HCT116 (cell line): ENCODE results near the gene KANSL3. TPM values are rescaled to one million over a fixed set of nuclear protein-coding genes. Genes with fewer than 3 reads are reported as not detected.

Experiments
- ATAC-seq: fragments of 200-7000 bp; cut with Tn5 transposase; 2 replicates; pipeline ENCODE4 v1.9.1; 2020; ENCODE audit warnings: mild to moderate bottlenecking, moderate library complexity
- BruUV-seq: library from RNA; stranded (reverse); fragments of 400-500 nt; replicated peaks from 2 replicates; lab custom pipeline; 2021; lab: Mats Ljungman, UMichigan
- CTCF ChIA-PET: fragments of 300-600 bp; sonication (Branson Sonifier 250); formaldehyde crosslinking; loops from one replicate; lab custom pipeline; 2021; ENCODE audit warnings: antibody characterized with exemption; lab: Charles Lee
- POLR2A ChIA-PET: fragments of 300-600, 350-600 bp; sonication (Branson Sonifier 250); formaldehyde crosslinking; loops from one replicate; lab custom pipeline; 2021; ENCODE audit warnings: antibody characterized with exemption; lab: Charles Lee
- RAD21 ChIA-PET, 2 experiments: fragments of 300-600 bp; sonication (Branson Sonifier 250); formaldehyde crosslinking; loops; one replicate each; lab custom pipeline; 2023; ENCODE audit warnings: low total read pairs in 2 of 2; ENCODE audit not compliant: uncharacterized antibody in 2 of 2, unreplicated experiment in 2 of 2, low non-redundant PET in 1 of 2; lab: Charles Lee
- DNase-seq: peaks from one replicate; pipeline ENCODE4 v3.0.0-alpha.2; 2010; ENCODE audit warnings: low read depth, low spot score
- H2AFZ ChIP-seq: fragments of 200-600 bp; shearing (Covaris generic), sonication (generic); 2 replicates; pipeline ENCODE4 v1.6.1; 2017; ENCODE audit warnings: low read depth, mixed run types, mixed read lengths, antibody characterized with exemption, low read length; ENCODE audit not compliant: poor library complexity, severe bottlenecking
- H3K27ac ChIP-seq: 2 replicates; pipeline ENCODE4 v1.5.1; 2012; ENCODE audit warnings: low read depth, low read length
- H3K27me3 ChIP-seq: fragments of 200-600 bp; sonication (generic); 2 replicates; pipeline ENCODE4 v1.6.1; 2016; ENCODE audit warnings: mixed run types, low read length, mixed read lengths; ENCODE audit not compliant: insufficient read depth
- H3K36me3 ChIP-seq, 2 experiments: fragments of 200-500 bp in 1 of 2; fragments of 200-600 bp in 1 of 2; sonication (Bioruptor generic) in 1 of 2; sonication (generic) in 1 of 2; 2 replicates each; pipeline versions ENCODE4 v1.5.1 to v1.6.1; 2014 to 2016; ENCODE audit warnings: low read length in 2 of 2, inconsistent platforms in 1 of 2, mixed read lengths in 1 of 2, mixed run types in 1 of 2; ENCODE audit not compliant: insufficient read depth in 2 of 2, control insufficient read depth in 1 of 2
- H3K4me1 ChIP-seq, 2 experiments: fragments of 200-600 bp in 1 of 2; sonication (generic) in 1 of 2; 2 replicates each; pipeline versions ENCODE4 v1.5.1 to v1.6.1; 2012 to 2017; ENCODE audit warnings: low read length in 2 of 2, inconsistent platforms in 1 of 2, mild to moderate bottlenecking in 1 of 2, mixed read lengths in 1 of 2, mixed run types in 1 of 2, moderate library complexity in 1 of 2; ENCODE audit not compliant: insufficient read depth in 2 of 2, control insufficient read depth in 1 of 2
- H3K4me2 ChIP-seq: fragments of 200-600 bp; sonication (generic); 2 replicates; pipeline ENCODE4 v1.6.1; 2017; ENCODE audit warnings: mixed run types, low read length, mixed read lengths
- H3K4me3 ChIP-seq, 2 experiments: fragments of 200-600 bp in 1 of 2; sonication (generic) in 1 of 2; replicated peaks in 1 of 2; 2 replicates each; pipeline ENCODE4 v1.5.1; 2011 to 2016; ENCODE audit warnings: low read length in 2 of 2, control low read depth in 1 of 2, low read depth in 1 of 2, mild to moderate bottlenecking in 1 of 2, mixed read lengths in 1 of 2, mixed run types in 1 of 2
- H3K79me2 ChIP-seq: fragments of 200-600 bp; sonication (generic); 2 replicates; pipeline ENCODE4 v1.6.1; 2017; ENCODE audit warnings: mild to moderate bottlenecking, mixed run types, low read length, moderate library complexity, mixed read lengths; ENCODE audit not compliant: insufficient read depth
- H3K9ac ChIP-seq: fragments of 200-600 bp; sonication (generic); 2 replicates; pipeline ENCODE4 v1.6.1; 2016; ENCODE audit warnings: low read length, mixed read lengths
- H3K9me2 ChIP-seq: fragments of 200-600 bp; sonication (generic), shearing (Covaris generic); 2 replicates; pipeline ENCODE4 v1.6.1; 2017; ENCODE audit warnings: mixed run types, mild to moderate bottlenecking, moderate library complexity; ENCODE audit not compliant: insufficient read depth
- H3K9me3 ChIP-seq, 2 experiments: fragments of 200-500 bp in 1 of 2; fragments of 200-600 bp in 1 of 2; sonication (Bioruptor generic) in 1 of 2; sonication (generic) in 1 of 2; 2 replicates each; pipeline ENCODE4 v1.6.1; 2014 to 2017; ENCODE audit warnings: low read length in 2 of 2, mixed read lengths in 2 of 2, inconsistent platforms in 1 of 2, low read depth in 1 of 2, mild to moderate bottlenecking in 1 of 2, mixed run types in 1 of 2, moderate library complexity in 1 of 2; ENCODE audit not compliant: control insufficient read depth in 1 of 2, insufficient read depth in 1 of 2
- H4K20me1 ChIP-seq: fragments of 200-600 bp; sonication (generic), shearing (Covaris generic); 2 replicates; pipeline ENCODE4 v1.6.1; 2017; ENCODE audit warnings: mixed run types, mild to moderate bottlenecking, moderate library complexity; ENCODE audit not compliant: insufficient read depth
- CBX3 ChIP-seq: IDR thresholded peaks from 2 replicates; pipeline ENCODE4 v1.6.1; 2012; ENCODE audit warnings: low read depth
- EGR1 ChIP-seq: IDR thresholded peaks from 2 replicates; pipeline ENCODE4 v1.6.1; 2012; ENCODE audit warnings: low read depth
- ELF1 ChIP-seq: IDR thresholded peaks from 2 replicates; pipeline ENCODE4 v1.6.1; 2012; ENCODE audit warnings: low read depth, borderline replicate concordance
- EZH2 ChIP-seq: fragments of 200-600 bp; sonication (generic); IDR thresholded peaks from 2 replicates; pipeline ENCODE4 v1.6.1; 2017; ENCODE audit warnings: antibody characterized with exemption, mixed run types
- FOSL1 ChIP-seq: IDR thresholded peaks from 2 replicates; pipeline ENCODE4 v1.6.1; 2012; ENCODE audit warnings: low read depth
- JUND ChIP-seq: IDR thresholded peaks from 2 replicates; pipeline ENCODE4 v1.6.1; 2012
- POLR2AphosphoS5 ChIP-seq: IDR thresholded peaks from 2 replicates; pipeline ENCODE4 v1.6.1; 2011; ENCODE audit warnings: mild to moderate bottlenecking, low read depth, low read length, moderate library complexity
- SIN3A ChIP-seq: IDR thresholded peaks from 2 replicates; pipeline ENCODE4 v1.6.1; 2012; ENCODE audit warnings: low read depth
- SP1 ChIP-seq: IDR thresholded peaks from 2 replicates; pipeline ENCODE4 v1.6.1; 2012; ENCODE audit warnings: low read depth
- TCF7L2 ChIP-seq: IDR thresholded peaks from 2 replicates; pipeline ENCODE4 v1.7.0; 2011; ENCODE audit warnings: borderline replicate concordance, inconsistent platforms; ENCODE audit not compliant: insufficient read depth, insufficient read length; ENCODE audit errors: extremely low read depth
- YY1 ChIP-seq: IDR thresholded peaks from 2 replicates; pipeline ENCODE4 v1.6.1; 2011; ENCODE audit warnings: low read length, low read depth, moderate library complexity, mild to moderate bottlenecking; ENCODE audit not compliant: insufficient replicate concordance; ENCODE audit errors: extremely low read depth
- ZFX ChIP-seq: fragments of 450-650 bp; IDR thresholded peaks from 2 replicates; pipeline ENCODE4 v1.6.1; 2017
- ZNF274 ChIP-seq: fragments of 200-500 bp; sonication (Bioruptor generic); IDR thresholded peaks from 2 replicates; pipeline ENCODE4 v1.6.1; 2014; ENCODE audit warnings: mild to moderate bottlenecking, low read depth, low read length, inconsistent platforms
- intact Hi-C: fragments of 100-400 bp; cut with micrococcal nuclease; formaldehyde crosslinking; loops from 2 replicates; pipeline ENCODE4 v1.10.0; 2022
- total RNA-seq: library from RNA; stranded (reverse); gene quantifications from one replicate; pipeline ENCODE4 v1.2.1, GENCODE V29; 2021; ENCODE audit not compliant: unreplicated experiment

KANSL3 gene
- total RNA-seq, 1 experiment from 2014 or later, result 35.8 TPM

GRCh38 chr2:96596596-96596995 lies 41.5 kb downstream of the KANSL3 start:
- BruUV-seq, result no TSS peak
- CTCF ChIA-PET, result no interaction called here
- H2AFZ ChIP-seq, result no peak overlapping the region
- H3K4me3 ChIP-seq, result no peak overlapping the region
- RAD21 ChIA-PET, result no interaction called here
- H3K36me3 ChIP-seq, result peaks cover 42 to 64% of the 10 kb centered on the region in 2 experiments
- no peaks in the 10 kb centered on the region for H4K20me1 ChIP-seq
- intact Hi-C loops, result no loop called here
- TF ChIP-seq ELF1 (no peak), YY1 (no peak), POLR2AphosphoS5 (no peak)
- H3K4me2 ChIP-seq, result no peak overlapping the region
- H3K9me3 ChIP-seq, result no peaks in the 10 kb centered on the region
- no peaks in the 10 kb centered on the region for H3K9me2 ChIP-seq
- no peaks in the 10 kb centered on the region for H3K79me2 ChIP-seq
- no peak overlapping the region for H3K27ac ChIP-seq
- POLR2A ChIA-PET, result no interaction called here
- no peaks in the 10 kb centered on the region for H3K4me1 ChIP-seq
- DNase-seq (no peak), ATAC-seq (no peak)
- no peak overlapping the region for H3K9ac ChIP-seq
- no peaks in the 10 kb centered on the region for H3K27me3 ChIP-seq

- TF ChIP-seq YY1, result no peak
- no peak for TF ChIP-seq ZFX
- TF ChIP-seq ZNF274, result no peak
- no peak for TF ChIP-seq POLR2AphosphoS5
- TF ChIP-seq EZH2, result no peak
- no peak for TF ChIP-seq JUND
- no peak for TF ChIP-seq TCF7L2
- TF ChIP-seq CBX3, result no peak
- TF ChIP-seq SIN3A, result no peak
- no peak for TF ChIP-seq EGR1
- TF ChIP-seq FOSL1, result no peak
- no peak for TF ChIP-seq SP1
- H3K9me3 ChIP-seq, result no peaks in the 10 kb centered on the region
- BruUV-seq, result no TSS peak
- ChIA-PET POLR2A (no interaction called here), RAD21 (no interaction called here), CTCF (no interaction called here)
- no peak overlapping the region for H3K4me3 ChIP-seq
- H3K9me2 ChIP-seq, result no peaks in the 10 kb centered on the region
- no peaks in the 10 kb centered on the region for H4K20me1 ChIP-seq
- H3K4me2 ChIP-seq, result no peak overlapping the region
- H2AFZ ChIP-seq, result no peak overlapping the region
- ATAC-seq (no peak), DNase-seq (no peak)
- no peaks in the 10 kb centered on the region for H3K27me3 ChIP-seq
- H3K4me1 ChIP-seq, result no peaks in the 10 kb centered on the region
- H3K79me2 ChIP-seq, result no peaks in the 10 kb centered on the region
- no peak overlapping the region for H3K9ac ChIP-seq
- intact Hi-C loops, result no loop called here
- no peak overlapping the region for H3K27ac ChIP-seq
- H3K36me3 ChIP-seq, result peaks cover 27 to 54% of the 10 kb centered on the region in 2 experiments
These were observed 43.4 kb downstream of the KANSL3 start for GRCh38 chr2:96594691-96595152.
